ENCODE data around the gene SGMS1.

DNA sequence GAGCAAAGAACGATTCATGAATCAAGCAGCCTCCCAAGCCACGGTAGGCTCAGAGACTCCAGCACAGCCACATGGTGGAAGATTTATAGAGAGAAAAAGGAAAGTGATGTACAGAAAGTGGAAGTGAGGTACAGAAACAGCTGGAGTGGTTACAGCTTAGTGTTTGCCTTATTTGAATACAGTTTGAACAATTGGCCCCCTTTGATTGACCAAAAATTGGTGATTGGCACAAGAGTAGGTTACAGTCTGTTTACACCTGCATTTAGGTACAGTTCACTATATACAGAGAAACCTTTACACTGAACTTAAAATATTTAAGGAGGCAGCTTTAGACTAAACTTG is 236.1 kb downstream of the SGMS1 start:
- TF ChIP-seq, protein P1, sequence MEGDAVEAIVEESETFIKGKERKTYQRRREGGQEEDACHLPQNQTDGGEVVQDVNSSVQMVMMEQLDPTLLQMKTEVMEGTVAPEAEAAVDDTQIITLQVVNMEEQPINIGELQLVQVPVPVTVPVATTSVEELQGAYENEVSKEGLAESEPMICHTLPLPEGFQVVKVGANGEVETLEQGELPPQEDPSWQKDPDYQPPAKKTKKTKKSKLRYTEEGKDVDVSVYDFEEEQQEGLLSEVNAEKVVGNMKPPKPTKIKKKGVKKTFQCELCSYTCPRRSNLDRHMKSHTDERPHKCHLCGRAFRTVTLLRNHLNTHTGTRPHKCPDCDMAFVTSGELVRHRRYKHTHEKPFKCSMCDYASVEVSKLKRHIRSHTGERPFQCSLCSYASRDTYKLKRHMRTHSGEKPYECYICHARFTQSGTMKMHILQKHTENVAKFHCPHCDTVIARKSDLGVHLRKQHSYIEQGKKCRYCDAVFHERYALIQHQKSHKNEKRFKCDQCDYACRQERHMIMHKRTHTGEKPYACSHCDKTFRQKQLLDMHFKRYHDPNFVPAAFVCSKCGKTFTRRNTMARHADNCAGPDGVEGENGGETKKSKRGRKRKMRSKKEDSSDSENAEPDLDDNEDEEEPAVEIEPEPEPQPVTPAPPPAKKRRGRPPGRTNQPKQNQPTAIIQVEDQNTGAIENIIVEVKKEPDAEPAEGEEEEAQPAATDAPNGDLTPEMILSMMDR (IDR thresholded peaks at IDR 0.05): no peak
- TF ChIP-seq POLR2A (IDR thresholded peaks at IDR 0.05): no peak
